RWPE1 (cell line): Measurements from ENCODE around the gene ST7.

Source experiments
- CTCF ChIA-PET: fragments of 350-600 bp; sonication (Branson Sonifier 250); formaldehyde crosslinking; extraction: SDS; loops from one replicate; lab custom pipeline; 2021; lab: Yijun Ruan, JAX
- POLR2A ChIA-PET: fragments of 400-600 bp; formaldehyde crosslinking; extraction: SDS; loops from one replicate; lab custom pipeline; 2020; ENCODE audit warnings: antibody characterized with exemption; ENCODE audit not compliant: low non-redundant PET; lab: Yijun Ruan, JAX
- DNase-seq: peaks from one replicate; pipeline ENCODE4 v3.0.0; 2012; ENCODE audit warnings: low spot score
- H3K27ac ChIP-seq: fragments of 450-650 bp; 2 replicates; pipeline ENCODE4 v1.5.1; 2017
- CTCF ChIP-seq: fragments of 450-650 bp; conservative IDR thresholded peaks from 2 replicates; pipeline ENCODE4 v1.5.1; 2017; ENCODE audit warnings: low read depth, mild to moderate bottlenecking

Gene ST7

DNA sequence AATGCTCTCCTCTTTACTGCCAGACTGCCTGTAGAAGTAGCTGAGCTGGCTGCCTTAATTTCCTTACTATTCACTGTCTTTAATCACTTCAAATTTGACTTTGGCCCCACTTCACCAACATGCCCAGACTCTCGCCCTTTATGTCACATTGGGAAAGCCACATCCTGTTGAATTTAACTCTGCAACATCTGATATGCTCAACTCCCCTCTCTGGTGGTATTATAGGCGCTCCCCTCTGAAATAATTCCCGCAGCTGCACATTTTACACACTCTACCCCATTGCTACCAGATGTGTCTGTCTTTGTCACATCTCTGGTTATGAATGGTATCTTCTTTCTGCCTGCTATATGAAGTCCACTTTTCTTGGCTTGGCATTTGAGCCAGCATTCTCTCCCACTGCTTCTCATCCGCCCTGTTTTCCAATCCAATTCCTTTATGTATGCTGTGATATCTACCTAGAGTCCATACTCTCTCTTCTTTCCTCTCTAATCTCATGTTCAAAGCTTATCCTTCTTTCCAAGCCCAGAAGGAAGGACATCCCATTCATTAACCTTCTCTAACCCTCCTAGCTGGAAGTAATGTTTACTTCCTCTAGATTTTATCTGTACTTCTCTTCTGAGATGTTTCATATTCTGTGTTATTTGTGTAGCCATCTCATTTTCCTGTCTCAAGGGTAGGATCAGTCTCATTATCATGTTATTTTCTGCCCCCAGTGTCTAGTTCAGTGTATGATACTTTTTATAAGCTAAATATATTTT lies 134.5 kb downstream of the ST7 start:
- no peak for TF ChIP-seq CTCF
- ChIA-PET POLR2A (no interaction called here), CTCF (interaction anchor here (0.6 kb wide), 1 partner anchor 47 kb away, joined by 3 read pairs; no protein-coding TSS in a partner anchor)
- H3K27ac ChIP-seq, result no peak overlapping the region
- no peak for DNase-seq

DNA sequence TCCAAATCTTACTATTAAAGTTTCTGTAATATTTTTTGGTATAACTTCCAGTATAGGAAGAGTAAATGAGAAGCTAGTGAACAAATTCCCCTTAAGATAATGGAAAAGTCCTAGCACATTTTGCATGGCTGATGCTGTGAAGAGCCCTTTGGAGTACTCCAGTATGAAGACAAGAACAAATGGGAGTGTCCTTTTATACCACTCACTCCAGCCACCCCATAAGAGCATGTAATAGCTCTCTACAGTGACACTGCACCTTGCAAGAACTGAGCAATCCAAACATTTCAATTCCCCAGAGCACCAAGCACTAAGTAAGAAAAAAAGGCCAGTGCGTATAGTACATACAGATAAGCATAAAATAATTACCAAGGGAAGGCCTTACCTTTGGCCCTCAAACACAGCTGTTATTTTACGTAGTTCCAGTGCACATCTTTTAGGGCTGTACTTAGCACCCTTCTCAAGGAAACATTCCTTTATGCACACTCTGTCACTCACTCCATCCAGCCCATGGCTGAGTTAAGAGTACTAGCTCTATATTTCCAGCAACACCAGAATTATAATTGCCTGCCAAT lies 135.4 kb downstream of the ST7 start:
- no peak overlapping the region for H3K27ac ChIP-seq
- CTCF ChIA-PET, result interaction anchor here (0.6 kb wide), 1 partner anchor 115 kb away, joined by 4 read pairs; no protein-coding TSS in a partner anchor
- TF ChIP-seq CTCF, result no peak
- POLR2A ChIA-PET, result no interaction called here
- DNase-seq, result no peak

DNA sequence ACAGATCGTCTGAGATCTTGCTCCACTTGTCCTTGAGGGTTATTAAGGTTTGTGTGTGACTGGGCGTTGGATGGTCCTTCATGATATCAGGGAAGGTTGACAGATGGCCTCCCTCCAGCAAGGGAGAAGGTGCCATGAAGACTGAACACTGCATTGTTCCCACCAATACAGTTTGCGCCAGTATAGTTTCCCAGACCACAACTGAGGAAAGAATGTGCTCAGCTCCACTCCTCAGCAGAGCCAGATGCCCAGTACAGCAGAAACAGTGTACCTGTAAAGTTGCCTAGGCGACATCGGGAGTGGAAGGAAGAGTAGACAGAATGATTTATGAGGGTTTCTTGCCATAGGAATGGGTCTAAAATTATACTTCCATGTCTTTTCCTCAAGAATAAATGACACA lies 137.5 kb downstream of the ST7 start:
- no peak overlapping the region for H3K27ac ChIP-seq
- POLR2A ChIA-PET, result no interaction called here
- CTCF ChIA-PET, result no interaction called here
- no peak for DNase-seq
- no peak for TF ChIP-seq CTCF

- CTCF ChIA-PET, result no interaction called here
These were observed 138.4 kb downstream of the ST7 start for GRCh38 chr7:117091721-117092120.

DNA sequence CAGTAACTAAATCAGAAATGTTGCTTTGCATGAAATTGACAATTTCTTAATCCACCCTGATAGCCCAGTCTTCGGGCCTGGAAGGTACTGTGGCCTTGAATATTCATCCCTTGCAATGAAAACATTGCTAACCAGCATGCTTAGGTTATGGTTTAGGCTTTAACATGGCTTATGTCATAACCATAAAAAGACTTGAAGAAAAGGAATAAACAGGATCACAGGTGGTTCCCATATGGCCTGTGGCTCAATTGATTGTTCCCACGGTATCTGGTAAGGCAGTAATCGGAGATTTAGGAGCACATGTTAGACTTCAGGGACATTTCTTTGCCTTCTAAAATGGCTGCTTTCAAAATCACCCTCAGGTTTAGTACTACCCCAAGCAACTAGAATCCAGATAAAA lies 139.5 kb downstream of the ST7 start:
- no peak for DNase-seq
- TF ChIP-seq CTCF, result no peak
- ChIA-PET CTCF (no interaction called here), POLR2A (no interaction called here)
- H3K27ac ChIP-seq, result no peak overlapping the region

More at GRCh38 chr7:117091721-117092120, 138.4 kb downstream of the ST7 start:
- H3K27ac ChIP-seq, result no peak overlapping the region
- no peak for TF ChIP-seq CTCF
- no peak for DNase-seq
- POLR2A ChIA-PET, result no interaction called here

DNA sequence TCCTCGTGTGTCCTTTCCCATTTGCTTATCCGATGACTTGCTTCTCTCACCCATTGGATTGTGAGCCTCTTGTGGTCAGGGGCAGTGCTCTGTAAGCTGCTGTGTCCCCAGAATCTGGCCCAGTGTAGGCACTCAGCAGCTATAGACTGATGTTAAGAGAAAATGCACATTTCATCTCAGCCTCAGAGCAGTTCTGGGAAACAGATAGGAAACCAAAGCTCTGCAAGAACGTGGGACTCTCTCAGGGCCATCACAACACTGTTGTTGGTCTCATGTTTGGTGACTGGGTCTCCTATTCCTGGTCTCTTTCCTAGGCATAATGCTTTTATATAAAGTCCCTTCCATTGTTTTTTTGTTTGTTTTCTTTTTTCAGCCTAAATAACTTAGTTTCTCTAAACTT lies 141.2 kb downstream of the ST7 start:
- TF ChIP-seq CTCF, result no peak
- ChIA-PET POLR2A (no interaction called here), CTCF (no interaction called here)

More for the DNA sequence above, 141.2 kb downstream of the ST7 start:
- no peak for DNase-seq
- no peak overlapping the region for H3K27ac ChIP-seq
